DOHH2 (cell line): Measurements from ENCODE around the gene SIVA1.

Experiments used
- EZH2phosphoT487 ChIP-seq: fragments of 200-600 bp; sonication (generic); IDR thresholded peaks from 2 replicates; pipeline ENCODE4 v1.6.1; 2017; ENCODE audit warnings: borderline replicate concordance, mild to moderate bottlenecking, antibody characterized with exemption, low read length, moderate library complexity, mixed read lengths
- TF ChIP-seq, protein P1 (sequence below): fragments of 200-600 bp; sonication (generic); IDR thresholded peaks from one replicate; pipeline ENCODE4 v1.5.1; 2014; ENCODE audit warnings: antibody characterized with exemption, mild to moderate bottlenecking, low read depth, low read length; ENCODE audit not compliant: poor library complexity, severe bottlenecking

DNA sequence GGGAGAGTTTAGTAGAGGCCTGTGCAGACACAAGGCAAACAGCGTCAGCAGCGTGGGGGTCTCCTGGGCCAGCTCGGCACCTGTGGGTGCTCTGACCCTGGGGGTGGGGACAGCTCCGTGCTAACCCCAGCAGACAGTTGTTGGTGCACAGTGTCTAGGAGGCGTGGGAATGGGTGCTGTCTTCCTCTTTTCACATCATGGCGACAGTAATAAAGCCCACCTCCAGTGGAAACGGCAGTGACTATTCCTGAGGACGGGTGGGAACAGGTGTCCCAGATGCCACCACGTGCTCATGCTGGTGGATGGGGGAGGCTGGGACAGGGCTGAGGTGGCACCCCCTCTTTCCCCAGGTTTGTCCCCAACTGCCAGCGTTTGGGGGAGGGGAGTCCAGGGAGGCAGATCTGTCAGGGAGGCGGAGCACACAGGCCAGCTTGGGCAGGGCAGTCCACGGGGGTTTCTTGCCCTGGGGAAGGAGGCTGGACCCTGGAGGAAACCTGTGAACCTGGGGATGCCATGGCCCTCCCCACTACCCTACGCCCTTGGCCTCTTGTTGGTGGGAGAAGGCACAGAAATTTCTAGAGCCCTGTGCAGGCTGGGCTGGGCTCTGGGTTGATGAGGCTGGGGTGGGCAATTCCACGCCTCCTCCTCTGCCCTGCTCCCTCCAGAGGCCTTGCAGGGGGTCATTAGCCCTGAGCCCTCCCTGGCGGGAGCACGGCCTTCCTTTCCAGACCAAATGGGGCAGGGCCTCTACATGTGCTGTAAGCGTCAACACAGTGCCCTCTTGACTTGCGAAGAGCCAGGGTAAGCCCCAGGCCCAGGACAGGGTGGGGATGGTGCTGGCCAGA, 51.8 kb downstream of the SIVA1 start:
- TF ChIP-seq, protein P1, sequence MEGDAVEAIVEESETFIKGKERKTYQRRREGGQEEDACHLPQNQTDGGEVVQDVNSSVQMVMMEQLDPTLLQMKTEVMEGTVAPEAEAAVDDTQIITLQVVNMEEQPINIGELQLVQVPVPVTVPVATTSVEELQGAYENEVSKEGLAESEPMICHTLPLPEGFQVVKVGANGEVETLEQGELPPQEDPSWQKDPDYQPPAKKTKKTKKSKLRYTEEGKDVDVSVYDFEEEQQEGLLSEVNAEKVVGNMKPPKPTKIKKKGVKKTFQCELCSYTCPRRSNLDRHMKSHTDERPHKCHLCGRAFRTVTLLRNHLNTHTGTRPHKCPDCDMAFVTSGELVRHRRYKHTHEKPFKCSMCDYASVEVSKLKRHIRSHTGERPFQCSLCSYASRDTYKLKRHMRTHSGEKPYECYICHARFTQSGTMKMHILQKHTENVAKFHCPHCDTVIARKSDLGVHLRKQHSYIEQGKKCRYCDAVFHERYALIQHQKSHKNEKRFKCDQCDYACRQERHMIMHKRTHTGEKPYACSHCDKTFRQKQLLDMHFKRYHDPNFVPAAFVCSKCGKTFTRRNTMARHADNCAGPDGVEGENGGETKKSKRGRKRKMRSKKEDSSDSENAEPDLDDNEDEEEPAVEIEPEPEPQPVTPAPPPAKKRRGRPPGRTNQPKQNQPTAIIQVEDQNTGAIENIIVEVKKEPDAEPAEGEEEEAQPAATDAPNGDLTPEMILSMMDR, result no peak
- no peak for TF ChIP-seq EZH2phosphoT487
